Measurements from ENCODE around the gene TSKS.

GRCh38 chr19:49798574-49798973 lies 35.5 kb upstream of the TSKS start:
- no peak for TF ChIP-seq CTCF (IDR thresholded peaks at IDR 0.05)
- TF ChIP-seq TEAD4 (CRISPR knock-in tag; IDR thresholded peaks at IDR 0.05) = no peak
- no peak for TF ChIP-seq ZNF138 (CRISPR knock-in tag; conservative IDR thresholded peaks at IDR 0.05)

Data from WTC11 (cell line).